Activated naive CD8-positive, alpha-beta T cell treated with anti-CD3 and anti-CD28 coated beads, Interleukin-2, amount 50 U/mL, for 24 hours (primary cell): ENCODE results near the gene CTXN3.
"Not testable (repeated sequence)": the region's sequence is repeated elsewhere in the genome, so short reads cannot be mapped to it uniquely, and the experiment has no call there.

ENCODE experiments used
- ATAC-seq: fragments of 150-1000 bp; cut with Tn5 transposase; one replicate; pipeline ENCODE4 v1.10.0; 2021
- DNase-seq: peaks from one replicate; pipeline ENCODE4 v3.0.0; 2021
- H3K27ac Mint-ChIP-seq: one replicate; pipeline ENCODE4 v1.8.0; 2021; ENCODE audit warnings: mild to moderate bottlenecking, mixed read lengths
- H3K27me3 Mint-ChIP-seq: one replicate; pipeline ENCODE4 v1.8.0; 2021; ENCODE audit warnings: mixed read lengths
- H3K36me3 Mint-ChIP-seq: one replicate; pipeline ENCODE4 v1.8.0; 2021; ENCODE audit warnings: low read depth, mixed read lengths
- H3K4me1 Mint-ChIP-seq: one replicate; pipeline ENCODE4 v1.8.0; 2021; ENCODE audit warnings: mixed read lengths
- H3K4me3 Mint-ChIP-seq: one replicate; pipeline ENCODE4 v1.8.0; 2021; ENCODE audit warnings: mild to moderate bottlenecking, moderate library complexity, mixed read lengths
- H3K9me3 Mint-ChIP-seq: one replicate; pipeline ENCODE4 v1.8.0; 2021; ENCODE audit warnings: mixed read lengths

Gene CTXN3

GRCh38 chr5:127671218-127671617, 22.3 kb downstream of the CTXN3 start:
- Mint-ChIP-seq H3K36me3 (no peaks in the 10 kb centered on the region), H3K27me3 (peaks cover 4% of the 10 kb centered on the region), H3K9me3 (no peaks in the 10 kb centered on the region), H3K27ac (no peak overlapping the region), H3K4me3 (no peak overlapping the region), H3K4me1 (no peaks in the 10 kb centered on the region)
- no peak for ATAC-seq
- DNase-seq: no peak

DNA sequence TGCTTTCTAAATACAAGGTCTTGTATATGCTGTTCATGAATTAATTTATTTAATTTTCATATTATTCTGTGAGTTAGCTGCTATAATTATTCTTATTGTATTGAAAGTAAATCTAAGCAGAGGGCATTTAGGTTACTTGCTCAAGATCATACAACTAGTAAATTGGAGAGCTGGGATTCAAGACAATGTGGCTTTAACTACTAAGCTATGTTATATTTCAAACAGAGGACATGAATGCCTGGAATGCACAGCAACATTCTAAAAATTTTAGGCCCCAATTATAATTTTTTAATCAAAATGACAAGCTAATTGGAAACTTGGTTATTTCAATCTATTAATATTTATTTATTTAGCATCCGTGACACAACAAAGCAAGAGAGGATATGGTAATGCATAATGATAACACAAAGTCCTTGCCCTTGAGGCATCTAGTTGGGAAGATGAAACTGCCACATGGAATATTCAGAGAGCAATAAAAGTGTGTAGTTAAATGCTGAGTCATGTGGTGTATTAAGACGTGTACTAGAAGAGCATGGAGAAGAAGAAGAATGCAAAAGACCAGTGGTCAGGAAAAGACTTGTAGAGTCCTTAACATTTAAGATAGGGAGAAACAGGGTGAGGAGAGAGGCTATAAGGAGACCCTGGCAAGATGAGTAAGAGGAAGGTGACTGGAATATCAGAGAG, 24.4 kb downstream of the CTXN3 start:
- Mint-ChIP-seq H3K36me3 (no peaks in the 10 kb centered on the region), H3K9me3 (no peaks in the 10 kb centered on the region)
- ATAC-seq: no peak

GRCh38 chr5:127676951-127677350, 28.1 kb downstream of the CTXN3 start:
- H3K4me1 Mint-ChIP-seq, H3K36me3 Mint-ChIP-seq, ATAC-seq, DNase-seq, H3K27ac Mint-ChIP-seq, H3K4me3 Mint-ChIP-seq, H3K9me3 Mint-ChIP-seq, H3K27me3 Mint-ChIP-seq: not testable (repeated sequence)

More for the DNA sequence above, 24.4 kb downstream of the CTXN3 start:
- Mint-ChIP-seq H3K27ac (no peak overlapping the region), H3K27me3 (peaks cover 4% of the 10 kb centered on the region), H3K4me1 (no peaks in the 10 kb centered on the region), H3K4me3 (no peak overlapping the region)
- DNase-seq: no peak

GRCh38 chr5:127679691-127680330, 30.9 kb downstream of the CTXN3 start:
- not testable (repeated sequence) for H3K27ac Mint-ChIP-seq, H3K4me1 Mint-ChIP-seq, ATAC-seq, H3K36me3 Mint-ChIP-seq, H3K27me3 Mint-ChIP-seq, H3K4me3 Mint-ChIP-seq, DNase-seq, H3K9me3 Mint-ChIP-seq

DNA sequence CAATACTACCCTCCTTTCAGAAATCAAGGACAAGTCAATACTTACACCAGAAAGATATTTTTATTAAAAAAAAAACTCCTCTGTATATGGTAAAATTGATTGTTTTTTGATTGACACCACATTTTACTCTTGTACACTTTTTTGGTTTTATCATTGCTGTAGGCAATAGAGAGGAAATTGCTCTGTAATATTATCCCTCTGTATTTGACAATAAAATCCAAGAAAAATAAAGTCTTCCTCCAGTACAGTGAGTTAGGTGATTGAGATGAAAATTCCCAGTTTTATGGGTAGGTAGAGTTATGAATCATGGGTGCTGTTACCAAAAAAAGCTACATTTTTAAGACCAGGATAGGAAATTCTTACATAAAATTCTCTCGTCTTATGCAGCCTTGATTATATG, 31.7 kb downstream of the CTXN3 start:
- no peaks in the 10 kb centered on the region for H3K4me1 Mint-ChIP-seq
- no peak overlapping the region for H3K4me3 Mint-ChIP-seq
- ATAC-seq: no peak
- no peak overlapping the region for H3K27ac Mint-ChIP-seq
- H3K27me3 Mint-ChIP-seq: no peaks in the 10 kb centered on the region
- H3K9me3 Mint-ChIP-seq: no peaks in the 10 kb centered on the region
- DNase-seq: no peak
- H3K36me3 Mint-ChIP-seq: no peaks in the 10 kb centered on the region

DNA sequence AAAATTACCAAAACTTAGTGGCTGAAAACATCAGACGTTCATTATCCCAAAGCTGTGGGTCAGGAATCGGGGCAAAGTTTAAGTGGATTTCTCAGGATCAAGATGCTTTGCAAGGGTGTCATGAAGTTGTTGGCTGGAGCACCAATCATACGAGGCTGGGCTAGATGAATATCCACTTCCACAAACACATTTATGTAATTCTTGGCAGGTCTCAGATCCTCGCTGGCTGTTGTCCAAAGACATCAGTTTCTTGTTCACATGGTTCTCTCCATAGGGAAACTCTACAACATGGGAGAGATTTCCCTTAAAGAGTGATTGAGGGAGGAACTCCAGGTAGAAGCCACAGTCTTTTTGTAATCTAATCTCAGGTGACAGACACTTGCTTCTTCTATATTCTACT, 34.1 kb downstream of the CTXN3 start:
- no peaks in the 10 kb centered on the region for H3K36me3 Mint-ChIP-seq
- DNase-seq (no peak), ATAC-seq (no peak)
- no peak overlapping the region for H3K27ac Mint-ChIP-seq
- H3K27me3 Mint-ChIP-seq: no peaks in the 10 kb centered on the region
- no peaks in the 10 kb centered on the region for H3K4me1 Mint-ChIP-seq
- no peaks in the 10 kb centered on the region for H3K9me3 Mint-ChIP-seq
- H3K4me3 Mint-ChIP-seq: no peak overlapping the region

DNA sequence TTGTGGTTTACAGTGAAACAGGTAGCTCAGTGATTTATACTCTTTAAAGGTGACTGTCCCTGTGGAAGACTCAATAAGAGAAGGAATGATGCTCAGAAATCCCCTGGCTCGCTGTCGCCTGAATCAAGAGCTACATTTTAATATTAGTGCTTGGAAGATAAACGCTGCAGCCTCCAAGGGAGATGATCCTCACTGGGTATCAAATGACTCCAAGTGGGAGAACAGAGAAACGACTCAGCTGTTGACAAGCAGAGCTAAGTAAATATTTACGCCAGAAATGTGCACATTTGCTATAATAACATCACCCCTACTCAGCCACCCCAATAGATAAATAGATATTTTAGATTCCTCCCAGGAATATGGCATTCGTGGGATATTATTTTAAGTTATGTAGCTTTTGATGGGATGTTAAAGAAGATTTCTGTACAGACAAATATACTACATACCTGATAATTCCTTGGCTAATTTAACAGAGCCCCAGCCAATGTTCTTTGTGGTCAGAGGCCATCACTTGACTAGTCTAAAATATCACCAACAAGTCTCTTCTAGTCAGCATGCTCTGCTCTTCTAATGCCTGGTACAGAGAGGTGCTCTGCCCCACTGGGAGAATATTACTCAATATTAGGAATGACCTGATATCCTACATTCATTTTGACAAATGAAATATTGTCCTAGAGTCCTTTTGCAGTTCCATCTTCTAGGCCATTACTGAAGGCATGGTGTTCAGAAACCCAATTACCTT, 36.0 kb downstream of the CTXN3 start:
- ATAC-seq: no peak
- Mint-ChIP-seq H3K9me3 (no peaks in the 10 kb centered on the region), H3K4me3 (no peak overlapping the region), H3K4me1 (no peaks in the 10 kb centered on the region), H3K36me3 (no peaks in the 10 kb centered on the region), H3K27ac (no peak overlapping the region), H3K27me3 (no peaks in the 10 kb centered on the region)
- DNase-seq: no peak

DNA sequence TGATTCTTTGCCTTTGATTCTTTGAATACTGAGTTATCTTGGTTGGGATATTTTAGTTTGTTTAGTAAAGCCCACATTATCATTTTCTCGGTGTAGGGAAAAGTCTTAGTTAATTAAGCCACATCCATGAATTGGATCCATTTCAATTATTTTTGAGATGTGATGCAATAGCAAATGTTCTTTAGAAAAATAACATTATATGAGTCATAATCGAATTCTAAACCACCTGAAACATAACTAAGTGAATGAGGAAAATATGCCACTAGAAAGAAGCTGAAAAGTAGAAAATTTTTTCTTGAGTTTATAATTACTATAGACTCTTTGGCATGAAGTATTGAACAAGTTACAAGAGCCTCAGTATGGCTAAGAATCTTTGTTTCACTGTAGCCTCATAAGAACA, 36.8 kb downstream of the CTXN3 start:
- no peak overlapping the region for H3K4me3 Mint-ChIP-seq
- H3K27ac Mint-ChIP-seq: no peak overlapping the region
- H3K9me3 Mint-ChIP-seq: peaks cover under 1% of the 10 kb centered on the region
- H3K27me3 Mint-ChIP-seq: no peaks in the 10 kb centered on the region
- no peaks in the 10 kb centered on the region for H3K36me3 Mint-ChIP-seq
- no peak for ATAC-seq
- H3K4me1 Mint-ChIP-seq: no peaks in the 10 kb centered on the region
- no peak for DNase-seq

- peaks cover 5% of the 10 kb centered on the region for H3K9me3 Mint-ChIP-seq
- DNase-seq: no peak
- H3K27me3 Mint-ChIP-seq: no peaks in the 10 kb centered on the region
- H3K4me3 Mint-ChIP-seq: no peak overlapping the region
- no peak for ATAC-seq
- H3K27ac Mint-ChIP-seq: no peak overlapping the region
- no peaks in the 10 kb centered on the region for H3K36me3 Mint-ChIP-seq
- H3K4me1 Mint-ChIP-seq: no peaks in the 10 kb centered on the region
Measured at GRCh38 chr5:127686424-127686823, 37.5 kb downstream of the CTXN3 start.

- H3K27me3 Mint-ChIP-seq: peaks cover 4% of the 10 kb centered on the region
- no peak overlapping the region for H3K4me3 Mint-ChIP-seq
- no peaks in the 10 kb centered on the region for H3K36me3 Mint-ChIP-seq
- H3K9me3 Mint-ChIP-seq: peaks cover 5% of the 10 kb centered on the region
- DNase-seq (no peak), ATAC-seq (no peak)
- no peak overlapping the region for H3K27ac Mint-ChIP-seq
- H3K4me1 Mint-ChIP-seq: no peaks in the 10 kb centered on the region
Measured at GRCh38 chr5:127694518-127695171, 45.8 kb downstream of the CTXN3 start.

DNA sequence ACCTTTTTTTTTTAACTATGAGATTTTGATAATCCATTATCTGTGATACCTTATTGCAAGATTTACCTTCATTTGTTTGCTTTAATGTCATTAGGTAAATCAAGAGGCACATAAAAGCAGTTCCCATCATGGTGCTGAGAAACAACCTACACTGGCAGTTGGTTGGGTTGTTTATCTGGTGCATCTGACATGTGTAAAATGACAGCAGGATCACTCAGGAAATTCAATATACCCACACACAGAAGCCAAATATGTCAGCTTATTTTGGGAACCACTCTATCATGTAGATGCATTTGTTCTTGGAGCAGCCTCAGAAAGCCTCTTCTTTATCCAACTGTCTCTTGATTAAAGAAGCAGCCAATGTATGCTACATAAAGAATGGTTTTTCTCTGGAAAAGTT, 46.5 kb downstream of the CTXN3 start:
- DNase-seq (no peak), ATAC-seq (no peak)
- Mint-ChIP-seq H3K4me3 (no peak overlapping the region), H3K27me3 (peaks cover 4% of the 10 kb centered on the region), H3K9me3 (peaks cover 5% of the 10 kb centered on the region), H3K36me3 (no peaks in the 10 kb centered on the region), H3K27ac (no peak overlapping the region), H3K4me1 (no peaks in the 10 kb centered on the region)

- Mint-ChIP-seq H3K4me1 (no peaks in the 10 kb centered on the region), H3K4me3 (no peak overlapping the region), H3K27ac (no peak overlapping the region), H3K9me3 (no peaks in the 10 kb centered on the region), H3K36me3 (no peaks in the 10 kb centered on the region), H3K27me3 (peaks cover 4% of the 10 kb centered on the region)
- ATAC-seq: no peak
- DNase-seq: no peak
Measured at GRCh38 chr5:127696683-127697082, 47.8 kb downstream of the CTXN3 start.

GRCh38 chr5:127697894-127698600, 49.2 kb downstream of the CTXN3 start:
- Mint-ChIP-seq H3K27me3 (peaks cover 8% of the 10 kb centered on the region), H3K4me3 (no peak overlapping the region), H3K27ac (no peak overlapping the region), H3K36me3 (no peaks in the 10 kb centered on the region), H3K9me3 (no peaks in the 10 kb centered on the region), H3K4me1 (no peaks in the 10 kb centered on the region)
- ATAC-seq: no peak
- no peak for DNase-seq

- Mint-ChIP-seq H3K27ac (no peak overlapping the region), H3K27me3 (peaks cover 4% of the 10 kb centered on the region), H3K9me3 (no peaks in the 10 kb centered on the region), H3K36me3 (no peaks in the 10 kb centered on the region), H3K4me1 (no peaks in the 10 kb centered on the region), H3K4me3 (no peak overlapping the region)
- ATAC-seq: no peak
- no peak for DNase-seq
Measured at GRCh38 chr5:127699416-127699815, 50.5 kb downstream of the CTXN3 start.
